Caco-2 (cell line): ENCODE results near the gene LINGO1. TPM values are rescaled to one million over a fixed set of nuclear protein-coding genes. Genes with fewer than 3 reads are reported as not detected.

Source experiments
- BruUV-seq: library from RNA; stranded (reverse); fragments of 400-500 nt; replicated peaks from 2 replicates; lab custom pipeline; 2021; lab: Mats Ljungman, UMichigan
- CTCF ChIA-PET: fragments of 300-600 bp; sonication (Branson Sonifier 250); formaldehyde crosslinking; loops from one replicate; lab custom pipeline; 2022; ENCODE audit warnings: antibody characterized with exemption; lab: Charles Lee
- POLR2A ChIA-PET: fragments of 300-600 bp; sonication (Branson Sonifier 250); formaldehyde crosslinking; loops from one replicate; lab custom pipeline; 2022; ENCODE audit warnings: antibody characterized with exemption; lab: Charles Lee
- DNase-seq, 2 experiments: peaks; one replicate each; pipeline versions ENCODE4 v3.0.0 to v3.0.0-alpha.2; 2020 to 2022
- H3K27me3 ChIP-seq: replicated peaks from 2 replicates; pipeline ENCODE4 v1.6.0; 2011; ENCODE audit warnings: low read length; ENCODE audit not compliant: control insufficient read depth, insufficient read depth
- H3K36me3 ChIP-seq: 2 replicates; pipeline ENCODE4 v1.5.1; 2011; ENCODE audit warnings: low read length; ENCODE audit not compliant: control insufficient read depth, insufficient read depth
- H3K4me1 ChIP-seq: fragments of 250-450 bp; sonication (Bioruptor Pico); 2 replicates; pipeline ENCODE4 v1.5.1; 2020; ENCODE audit warnings: mild to moderate bottlenecking
- H3K4me3 ChIP-seq: 2 replicates; pipeline ENCODE4 v1.5.1; 2011; ENCODE audit warnings: low read depth, mild to moderate bottlenecking, control low read depth, low read length
- H3K9me3 ChIP-seq: fragments of 250-450 bp; sonication (Bioruptor Pico); 2 replicates; pipeline ENCODE4 v1.5.1; 2020; ENCODE audit warnings: mild to moderate bottlenecking, moderate library complexity
- H3K27ac Mint-ChIP-seq: one replicate; pipeline ENCODE4 v1.8.0; 2022; ENCODE audit warnings: mixed read lengths; ENCODE audit not compliant: unreplicated experiment
- H3K27me3 Mint-ChIP-seq: one replicate; pipeline ENCODE4 v1.8.0; 2022; ENCODE audit warnings: mixed read lengths; ENCODE audit not compliant: insufficient read depth, unreplicated experiment
- H3K36me3 Mint-ChIP-seq: one replicate; pipeline ENCODE4 v1.8.0; 2022; ENCODE audit warnings: mild to moderate bottlenecking, mixed read lengths; ENCODE audit not compliant: insufficient read depth, unreplicated experiment
- H3K4me1 Mint-ChIP-seq: one replicate; pipeline ENCODE4 v1.8.0; 2022; ENCODE audit warnings: low read depth, mixed read lengths; ENCODE audit not compliant: unreplicated experiment
- H3K4me3 Mint-ChIP-seq: one replicate; pipeline ENCODE4 v1.8.0; 2022; ENCODE audit warnings: mild to moderate bottlenecking, moderate library complexity, mixed read lengths; ENCODE audit not compliant: unreplicated experiment
- H3K9me3 Mint-ChIP-seq: one replicate; pipeline ENCODE4 v1.8.0; 2022; ENCODE audit warnings: mixed read lengths; ENCODE audit not compliant: unreplicated experiment
- intact Hi-C: fragments of 100-400 bp; cut with micrococcal nuclease; formaldehyde crosslinking; loops from one replicate; pipeline ENCODE4 v1.10.0; 2022; ENCODE audit not compliant: unreplicated experiment
- total RNA-seq: library from RNA; stranded (reverse); gene quantifications from 2 replicates; pipeline ENCODE4 v1.2.3, GENCODE V29; 2022
- TF ChIP-seq, protein P1 (sequence below), 2 experiments: fragments of 200-600 bp in 1 of 2; IDR thresholded peaks; 1 replicate in 1 of 2; 2 replicates in 1 of 2; pipeline versions ENCODE4 v1.5.1 to v1.8.0; 2011 to 2022; ENCODE audit warnings: antibody characterized with exemption in 1 of 2, control low read depth in 1 of 2, inconsistent platforms in 1 of 2, low read depth in 1 of 2, low read length in 1 of 2, mild to moderate bottlenecking in 1 of 2, moderate library complexity in 1 of 2; ENCODE audit not compliant: insufficient read depth in 1 of 2, severe bottlenecking in 1 of 2, unreplicated experiment in 1 of 2

LINGO1 gene
- total RNA-seq, 1 experiment from 2014 or later: 1.4 TPM

DNA sequence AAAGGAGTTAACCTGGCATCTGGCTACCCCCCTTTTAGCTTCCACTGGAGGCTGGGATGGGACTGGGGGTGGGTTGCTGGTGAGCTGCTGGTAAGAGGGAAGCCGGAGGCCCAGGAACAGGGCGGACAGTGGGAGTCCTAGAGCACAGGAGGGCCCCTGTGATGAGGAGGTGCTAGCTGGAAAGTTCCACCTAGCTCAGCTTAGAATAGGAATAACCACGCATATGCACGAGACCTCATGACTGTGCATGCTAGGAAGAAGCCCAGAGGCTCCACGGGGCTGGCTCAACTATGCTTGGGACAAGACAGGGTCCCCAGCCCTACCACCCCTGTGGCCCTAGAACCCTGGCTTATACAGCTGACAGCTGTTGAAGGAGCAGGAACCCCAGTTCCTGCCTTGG is 34.1 kb downstream of the LINGO1 start:
- no peak overlapping the region for H3K27ac Mint-ChIP-seq
- no peaks in the 10 kb centered on the region for H3K4me1 Mint-ChIP-seq
- ChIA-PET POLR2A (no interaction called here), CTCF (no interaction called here)
- no peaks in the 10 kb centered on the region for H3K9me3 Mint-ChIP-seq
- H3K4me1 ChIP-seq: no peaks in the 10 kb centered on the region
- no peaks in the 10 kb centered on the region for H3K36me3 Mint-ChIP-seq
- H3K9me3 ChIP-seq: no peaks in the 10 kb centered on the region
- no TSS peak for BruUV-seq
- H3K27me3 Mint-ChIP-seq: no peaks in the 10 kb centered on the region
- no peak overlapping the region for H3K4me3 Mint-ChIP-seq
- TF ChIP-seq, protein P1, sequence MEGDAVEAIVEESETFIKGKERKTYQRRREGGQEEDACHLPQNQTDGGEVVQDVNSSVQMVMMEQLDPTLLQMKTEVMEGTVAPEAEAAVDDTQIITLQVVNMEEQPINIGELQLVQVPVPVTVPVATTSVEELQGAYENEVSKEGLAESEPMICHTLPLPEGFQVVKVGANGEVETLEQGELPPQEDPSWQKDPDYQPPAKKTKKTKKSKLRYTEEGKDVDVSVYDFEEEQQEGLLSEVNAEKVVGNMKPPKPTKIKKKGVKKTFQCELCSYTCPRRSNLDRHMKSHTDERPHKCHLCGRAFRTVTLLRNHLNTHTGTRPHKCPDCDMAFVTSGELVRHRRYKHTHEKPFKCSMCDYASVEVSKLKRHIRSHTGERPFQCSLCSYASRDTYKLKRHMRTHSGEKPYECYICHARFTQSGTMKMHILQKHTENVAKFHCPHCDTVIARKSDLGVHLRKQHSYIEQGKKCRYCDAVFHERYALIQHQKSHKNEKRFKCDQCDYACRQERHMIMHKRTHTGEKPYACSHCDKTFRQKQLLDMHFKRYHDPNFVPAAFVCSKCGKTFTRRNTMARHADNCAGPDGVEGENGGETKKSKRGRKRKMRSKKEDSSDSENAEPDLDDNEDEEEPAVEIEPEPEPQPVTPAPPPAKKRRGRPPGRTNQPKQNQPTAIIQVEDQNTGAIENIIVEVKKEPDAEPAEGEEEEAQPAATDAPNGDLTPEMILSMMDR (IDR thresholded peaks at IDR 0.05; ENCODE audit: insufficient read depth in 1 of 2, low read depth in 1 of 2, low read length in 1 of 2, severe bottlenecking in 1 of 2, unreplicated experiment in 1 of 2): no peak
- no peaks in the 10 kb centered on the region for H3K36me3 ChIP-seq
- no peak overlapping the region for H3K4me3 ChIP-seq
- no peaks in the 10 kb centered on the region for H3K27me3 ChIP-seq
- DNase-seq: no peak
- intact Hi-C loops: no loop called here

DNA sequence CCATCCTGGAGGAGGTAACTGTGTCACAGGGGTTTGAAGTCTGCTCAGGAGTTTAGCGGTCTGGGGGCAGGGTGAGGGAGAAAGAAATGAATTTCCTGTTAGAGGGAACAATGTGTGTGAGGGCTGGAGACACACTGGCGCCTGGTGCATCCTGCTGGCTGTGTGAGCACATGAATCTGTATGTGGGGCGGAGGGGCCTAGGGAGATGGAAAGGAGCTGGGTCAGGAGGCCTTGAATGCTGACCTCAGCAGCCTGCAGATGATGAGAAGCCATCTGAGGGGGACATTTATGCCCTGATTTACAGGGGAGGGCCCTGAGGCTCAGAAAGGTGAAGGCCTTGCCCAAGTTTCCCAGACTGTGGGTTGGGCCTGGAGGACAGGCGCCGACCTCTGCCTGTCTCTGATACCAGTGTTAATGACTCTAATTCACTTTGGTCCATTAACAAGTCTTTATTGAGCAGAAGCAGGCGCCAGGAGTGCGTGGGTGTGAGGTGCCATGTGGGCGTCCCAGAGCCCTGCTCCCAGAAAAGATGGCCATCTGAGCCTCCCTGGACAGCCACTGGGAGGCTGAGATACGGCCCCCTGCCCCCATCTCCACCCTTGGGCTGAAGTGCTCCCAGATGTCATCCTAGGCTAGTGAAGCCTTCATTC is 34.8 kb downstream of the LINGO1 start:
- Mint-ChIP-seq H3K27ac (no peak overlapping the region), H3K27me3 (no peaks in the 10 kb centered on the region), H3K36me3 (no peaks in the 10 kb centered on the region), H3K9me3 (no peaks in the 10 kb centered on the region), H3K4me3 (no peak overlapping the region), H3K4me1 (no peaks in the 10 kb centered on the region)
- TF ChIP-seq, protein P1 (IDR thresholded peaks at IDR 0.05; ENCODE audit: insufficient read depth in 1 of 2, low read depth in 1 of 2, low read length in 1 of 2, severe bottlenecking in 1 of 2, unreplicated experiment in 1 of 2): no peak
- no peaks in the 10 kb centered on the region for H3K36me3 ChIP-seq
- H3K27me3 ChIP-seq: no peaks in the 10 kb centered on the region
- intact Hi-C loops: no loop called here
- ChIA-PET CTCF (no interaction called here), POLR2A (no interaction called here)
- BruUV-seq: no TSS peak
- H3K4me3 ChIP-seq: no peak overlapping the region
- H3K9me3 ChIP-seq: no peaks in the 10 kb centered on the region
- H3K4me1 ChIP-seq: no peaks in the 10 kb centered on the region
- DNase-seq: no peak

DNA sequence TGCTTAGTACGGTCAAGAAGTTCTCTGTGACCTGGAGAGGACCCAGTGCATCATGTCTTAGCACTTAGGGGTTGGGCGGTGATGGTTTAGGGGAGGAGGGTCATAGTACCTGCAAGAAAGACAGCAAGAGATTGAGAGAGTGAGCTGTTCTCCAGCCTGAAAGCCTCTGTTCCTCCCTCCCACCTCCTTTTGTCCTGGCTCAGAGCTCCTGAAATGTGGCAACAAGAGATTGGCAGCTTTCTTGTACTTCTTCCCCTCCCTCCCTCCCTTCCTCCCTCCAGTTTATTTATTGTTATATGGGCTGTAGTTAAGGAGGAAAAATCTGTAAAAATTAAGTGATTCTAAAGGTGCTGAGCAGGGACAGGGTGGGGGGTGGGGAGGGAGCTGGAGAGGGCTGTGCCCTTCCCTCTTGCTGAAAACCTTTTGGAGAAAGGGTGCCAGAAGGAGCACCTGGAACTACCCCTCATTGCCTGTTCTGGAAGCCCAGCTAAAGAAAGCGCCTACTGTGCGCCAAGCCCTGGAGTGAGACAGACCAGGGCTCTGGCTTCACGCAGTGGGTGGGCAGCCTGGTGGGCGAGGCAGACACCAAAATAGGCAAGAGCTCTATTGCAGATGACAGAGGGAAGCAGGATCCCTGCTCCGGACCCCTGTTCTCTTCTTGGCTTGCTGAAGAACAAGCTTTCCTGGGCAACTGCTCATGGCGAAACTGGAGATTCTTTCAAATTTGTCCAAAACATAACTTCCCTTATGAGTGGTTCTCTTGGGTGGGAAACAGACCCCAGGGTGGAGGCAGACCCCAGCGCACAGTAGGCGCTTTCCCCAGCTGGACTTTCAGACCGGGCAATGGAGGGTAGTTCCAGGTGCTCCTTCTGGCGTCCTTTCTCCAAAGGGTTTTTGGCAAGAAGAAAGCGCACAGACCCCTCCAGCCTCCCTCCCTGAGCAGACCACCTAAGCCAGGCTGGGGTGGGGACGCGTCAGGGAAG is 35.6 kb downstream of the LINGO1 start:
- intact Hi-C loops: no loop called here
- no peaks in the 10 kb centered on the region for H3K36me3 Mint-ChIP-seq
- DNase-seq: no peak
- H3K9me3 Mint-ChIP-seq: no peaks in the 10 kb centered on the region
- H3K4me3 ChIP-seq: no peak overlapping the region
- TF ChIP-seq, protein P1 (IDR thresholded peaks at IDR 0.05; ENCODE audit: insufficient read depth in 1 of 2, low read depth in 1 of 2, low read length in 1 of 2, severe bottlenecking in 1 of 2, unreplicated experiment in 1 of 2): no peak
- ChIA-PET CTCF (no interaction called here), POLR2A (no interaction called here)
- no peaks in the 10 kb centered on the region for H3K9me3 ChIP-seq
- no peaks in the 10 kb centered on the region for H3K27me3 ChIP-seq
- no peaks in the 10 kb centered on the region for H3K27me3 Mint-ChIP-seq
- H3K27ac Mint-ChIP-seq: no peak overlapping the region
- no peaks in the 10 kb centered on the region for H3K4me1 Mint-ChIP-seq
- no peaks in the 10 kb centered on the region for H3K36me3 ChIP-seq
- H3K4me3 Mint-ChIP-seq: no peak overlapping the region
- H3K4me1 ChIP-seq: no peaks in the 10 kb centered on the region
- BruUV-seq: no TSS peak
